SU-DHL-6 (cell line): ENCODE data around the gene RGS6.

ENCODE experiments used
- H2AFZ ChIP-seq: fragments of 200-600 bp; sonication (generic); 2 replicates; pipeline ENCODE4 v1.6.1; 2014; ENCODE audit warnings: low read depth, mild to moderate bottlenecking, moderate library complexity, mixed read lengths, antibody characterized with exemption, low read length; ENCODE audit not compliant: severe bottlenecking
- H3F3A ChIP-seq: fragments of 200-600 bp; shearing (Covaris generic); 2 replicates; pipeline ENCODE4 v1.6.0; 2016; ENCODE audit warnings: antibody characterized with exemption, mild to moderate bottlenecking; ENCODE audit not compliant: insufficient read depth
- H3K27ac ChIP-seq: fragments of 200-600 bp; sonication (generic); 2 replicates; pipeline ENCODE4 v1.5.1; 2016; ENCODE audit warnings: low read depth, mild to moderate bottlenecking, low read length, moderate library complexity, mixed read lengths
- H3K27me3 ChIP-seq: fragments of 200-600 bp; sonication (generic), shearing (Covaris generic); 2 replicates; pipeline ENCODE4 v1.6.0; 2014; ENCODE audit warnings: mild to moderate bottlenecking, low read length
- H3K36me3 ChIP-seq: fragments of 200-600 bp; sonication (generic); 2 replicates; pipeline ENCODE4 v1.6.1; 2014; ENCODE audit warnings: mild to moderate bottlenecking, low read length, mixed read lengths
- H3K4me2 ChIP-seq: fragments of 300-600, 200-600 bp; shearing (Covaris generic), sonication (generic); 2 replicates; pipeline ENCODE4 v1.6.0; 2014; ENCODE audit warnings: low read length, low read depth, mild to moderate bottlenecking; ENCODE audit not compliant: poor library complexity, severe bottlenecking
- H3K4me3 ChIP-seq: fragments of 200-600 bp; sonication (generic); 2 replicates; pipeline ENCODE4 v1.5.1; 2014; ENCODE audit warnings: antibody characterized with exemption, low read length, mild to moderate bottlenecking, mixed read lengths; ENCODE audit not compliant: insufficient read depth, poor library complexity, severe bottlenecking
- H3K79me2 ChIP-seq: fragments of 200-600 bp; sonication (generic); 2 replicates; pipeline ENCODE4 v1.6.1; 2014; ENCODE audit warnings: mild to moderate bottlenecking, low read length, moderate library complexity; ENCODE audit not compliant: insufficient read depth
- H3K9ac ChIP-seq: fragments of 200-600 bp; sonication (generic); 2 replicates; pipeline ENCODE4 v1.7.0; 2014; ENCODE audit warnings: mild to moderate bottlenecking, low read length
- H3K9me2 ChIP-seq: fragments of 200-600 bp; sonication (generic); replicated peaks from 2 replicates; pipeline ENCODE4 v1.6.1; 2014; ENCODE audit warnings: low read length; ENCODE audit not compliant: insufficient read depth
- H3K9me3 ChIP-seq: fragments of 200-600 bp; sonication (generic); 2 replicates; pipeline ENCODE4 v1.6.1; 2014; ENCODE audit warnings: low read length, mixed read lengths; ENCODE audit not compliant: insufficient read depth
- H4K20me1 ChIP-seq: fragments of 200-600 bp; sonication (generic); 2 replicates; pipeline ENCODE4 v1.6.1; 2014; ENCODE audit warnings: low read depth, mild to moderate bottlenecking, antibody characterized with exemption, low read length, moderate library complexity, mixed read lengths
- EZH2phosphoT487 ChIP-seq: fragments of 200-600 bp; sonication (generic), shearing (Covaris generic); conservative IDR thresholded peaks from 2 replicates; pipeline ENCODE4 v1.6.1; 2018; ENCODE audit warnings: mild to moderate bottlenecking, antibody characterized with exemption, low read length, moderate library complexity, mixed read lengths
- TF ChIP-seq, protein P1 (sequence below): fragments of 200-600 bp; sonication (generic); IDR thresholded peaks from one replicate; pipeline ENCODE4 v1.5.1; 2017; ENCODE audit warnings: antibody characterized with exemption, mild to moderate bottlenecking, low read length, moderate library complexity; ENCODE audit not compliant: insufficient read depth, poor library complexity, severe bottlenecking

The RGS6 gene

DNA sequence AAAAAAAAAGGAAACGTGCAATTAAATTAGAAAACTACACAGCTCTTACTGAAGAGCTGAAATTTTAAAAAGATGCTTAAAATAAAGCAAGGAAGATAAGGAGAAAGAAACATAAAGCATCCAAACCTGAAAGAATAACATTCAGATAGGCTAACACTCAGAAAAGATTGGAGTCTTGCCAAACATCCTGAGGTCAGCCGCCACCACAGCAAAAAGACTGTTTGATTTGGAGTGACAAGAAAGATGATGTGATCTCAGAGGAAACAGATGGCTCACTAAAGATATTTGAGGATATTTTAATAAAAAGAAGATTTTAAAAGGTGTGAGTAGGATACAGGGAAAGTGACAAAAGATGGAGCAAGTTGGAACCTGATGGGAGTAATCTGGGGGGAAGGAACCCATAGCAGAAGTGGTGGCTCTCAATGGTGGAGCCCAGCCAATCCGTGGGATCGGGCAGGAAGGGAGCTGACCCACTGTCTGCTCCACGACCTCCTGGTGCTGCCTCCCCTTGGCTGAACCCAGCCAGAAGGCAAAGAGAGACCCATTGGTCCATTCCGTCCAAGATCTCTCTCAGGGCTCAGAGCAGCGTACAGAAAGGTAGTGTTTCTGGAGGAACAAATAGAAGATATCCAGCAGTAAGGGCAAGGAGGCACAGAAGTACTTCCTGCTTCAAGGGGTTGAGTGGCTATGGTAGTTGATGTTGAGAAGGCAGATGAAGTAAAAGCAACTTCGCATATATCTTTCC is 469.6 kb downstream of the RGS6 start:
- TF ChIP-seq, protein P1, sequence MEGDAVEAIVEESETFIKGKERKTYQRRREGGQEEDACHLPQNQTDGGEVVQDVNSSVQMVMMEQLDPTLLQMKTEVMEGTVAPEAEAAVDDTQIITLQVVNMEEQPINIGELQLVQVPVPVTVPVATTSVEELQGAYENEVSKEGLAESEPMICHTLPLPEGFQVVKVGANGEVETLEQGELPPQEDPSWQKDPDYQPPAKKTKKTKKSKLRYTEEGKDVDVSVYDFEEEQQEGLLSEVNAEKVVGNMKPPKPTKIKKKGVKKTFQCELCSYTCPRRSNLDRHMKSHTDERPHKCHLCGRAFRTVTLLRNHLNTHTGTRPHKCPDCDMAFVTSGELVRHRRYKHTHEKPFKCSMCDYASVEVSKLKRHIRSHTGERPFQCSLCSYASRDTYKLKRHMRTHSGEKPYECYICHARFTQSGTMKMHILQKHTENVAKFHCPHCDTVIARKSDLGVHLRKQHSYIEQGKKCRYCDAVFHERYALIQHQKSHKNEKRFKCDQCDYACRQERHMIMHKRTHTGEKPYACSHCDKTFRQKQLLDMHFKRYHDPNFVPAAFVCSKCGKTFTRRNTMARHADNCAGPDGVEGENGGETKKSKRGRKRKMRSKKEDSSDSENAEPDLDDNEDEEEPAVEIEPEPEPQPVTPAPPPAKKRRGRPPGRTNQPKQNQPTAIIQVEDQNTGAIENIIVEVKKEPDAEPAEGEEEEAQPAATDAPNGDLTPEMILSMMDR, result no peak
- no peak for TF ChIP-seq EZH2phosphoT487
- H3K4me3 ChIP-seq, result no peak overlapping the region
- H2AFZ ChIP-seq, result no peak overlapping the region
- H3F3A ChIP-seq, result no peaks in the 10 kb centered on the region
- no peaks in the 10 kb centered on the region for H3K27me3 ChIP-seq
- H3K79me2 ChIP-seq, result no peaks in the 10 kb centered on the region
- H4K20me1 ChIP-seq, result no peaks in the 10 kb centered on the region
- no peak overlapping the region for H3K9ac ChIP-seq
- no peaks in the 10 kb centered on the region for H3K9me2 ChIP-seq
- no peak overlapping the region for H3K4me2 ChIP-seq
- no peak overlapping the region for H3K27ac ChIP-seq
- H3K36me3 ChIP-seq, result no peaks in the 10 kb centered on the region
- H3K9me3 ChIP-seq, result no peaks in the 10 kb centered on the region

DNA sequence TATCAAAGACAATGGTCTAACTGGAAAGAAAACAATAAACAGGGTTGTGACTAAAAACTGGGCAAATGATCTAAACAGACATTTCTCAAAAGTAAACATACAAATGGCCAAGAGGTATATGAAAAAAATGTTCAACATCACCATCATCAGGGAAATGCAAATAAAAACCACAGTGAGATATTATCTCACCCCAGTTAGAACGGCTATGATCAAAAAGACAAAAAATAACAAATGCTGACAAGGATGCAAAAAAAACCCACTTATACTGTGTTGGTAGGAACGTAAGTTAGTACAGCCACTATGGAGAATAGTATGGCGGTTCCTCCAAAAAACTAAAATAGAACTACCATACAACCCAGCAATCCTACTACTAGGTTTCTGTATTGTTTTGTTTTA is 470.1 kb downstream of the RGS6 start:
- no peak overlapping the region for H3K4me2 ChIP-seq

DNA sequence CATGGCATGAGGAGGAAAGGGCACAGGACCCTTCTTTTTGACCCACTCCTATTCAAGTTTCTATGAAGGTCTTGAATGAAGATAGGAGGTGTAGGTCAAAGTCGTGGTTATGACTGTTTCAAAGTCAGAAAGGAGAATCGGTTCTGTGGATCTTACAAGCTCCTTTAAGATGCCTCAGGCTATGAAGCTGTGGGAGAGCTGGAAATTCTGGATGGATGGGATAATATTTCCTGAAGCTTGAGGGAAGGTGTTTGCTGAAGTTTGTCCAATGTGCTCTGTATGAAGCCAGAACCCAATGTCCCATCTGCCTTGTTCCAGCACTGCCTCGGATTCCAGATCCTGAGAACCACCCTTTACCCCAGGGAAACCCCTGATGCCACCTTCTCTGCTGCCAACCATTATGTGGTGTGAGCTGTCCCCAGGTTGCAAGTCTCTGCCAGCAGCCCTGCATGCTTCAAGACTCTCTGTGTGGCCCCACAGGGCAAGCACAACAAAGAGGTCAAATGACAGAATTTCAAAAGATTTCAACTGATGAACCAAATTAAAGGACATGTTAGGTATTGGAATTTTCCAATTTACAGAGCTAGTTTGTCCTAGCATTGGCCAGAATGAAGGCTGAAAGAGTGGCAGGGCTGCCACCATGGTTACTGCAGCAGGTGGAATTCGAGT is 472.0 kb downstream of the RGS6 start:
- no peaks in the 10 kb centered on the region for H3K36me3 ChIP-seq
- H3K79me2 ChIP-seq, result no peaks in the 10 kb centered on the region
- no peak overlapping the region for H3K27ac ChIP-seq
- H3K4me3 ChIP-seq, result no peak overlapping the region
- H3K9me3 ChIP-seq, result no peaks in the 10 kb centered on the region
- H3F3A ChIP-seq, result no peaks in the 10 kb centered on the region
- no peaks in the 10 kb centered on the region for H3K27me3 ChIP-seq
- TF ChIP-seq, protein P1, result no peak
- no peak for TF ChIP-seq EZH2phosphoT487
- no peaks in the 10 kb centered on the region for H3K9me2 ChIP-seq
- H3K4me2 ChIP-seq, result no peak overlapping the region
- no peak overlapping the region for H2AFZ ChIP-seq
- H4K20me1 ChIP-seq, result no peaks in the 10 kb centered on the region
- H3K9ac ChIP-seq, result no peak overlapping the region

More for the DNA sequence above, 470.1 kb downstream of the RGS6 start:
- no peak overlapping the region for H2AFZ ChIP-seq
- H4K20me1 ChIP-seq, result no peaks in the 10 kb centered on the region
- H3K36me3 ChIP-seq, result no peaks in the 10 kb centered on the region
- no peaks in the 10 kb centered on the region for H3F3A ChIP-seq
- H3K79me2 ChIP-seq, result no peaks in the 10 kb centered on the region
- H3K27me3 ChIP-seq, result no peaks in the 10 kb centered on the region
- no peaks in the 10 kb centered on the region for H3K9me3 ChIP-seq
- H3K9me2 ChIP-seq, result no peaks in the 10 kb centered on the region
- no peak overlapping the region for H3K4me3 ChIP-seq
- H3K27ac ChIP-seq, result no peak overlapping the region
- H3K9ac ChIP-seq, result no peak overlapping the region
- no peak for TF ChIP-seq EZH2phosphoT487
- TF ChIP-seq, protein P1, result no peak
